ENCODE measurements around the gene GSG1L. TPM values are rescaled to one million over a fixed set of nuclear protein-coding genes. Genes with fewer than 3 reads are reported as not detected.

GSG1L gene
- total RNA-seq, 3 donors from 2014 or later: not detected

DNA sequence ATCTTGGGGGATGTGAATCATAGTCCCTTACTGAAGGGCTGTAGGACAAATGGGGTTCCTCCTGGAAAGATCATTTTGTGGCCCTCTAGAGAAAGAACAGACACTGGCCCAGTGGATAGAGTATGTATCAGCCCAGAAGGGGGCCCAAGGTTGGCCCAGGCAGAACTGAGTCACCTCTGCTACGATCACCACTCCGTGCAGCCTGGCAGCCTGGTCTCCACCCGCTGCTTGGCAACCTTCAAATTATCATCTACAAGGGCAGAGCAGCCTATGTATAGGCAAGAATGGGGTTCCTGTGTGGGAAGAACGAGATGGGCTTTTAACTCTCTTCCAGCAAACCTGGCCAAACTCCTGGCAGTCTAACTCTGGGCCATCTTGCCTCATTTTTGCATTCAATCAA, 61.9 kb downstream of the GSG1L start:
- TF ChIP-seq POLR2AphosphoS5 (IDR thresholded peaks at IDR 0.05) (no peak), POLR2A (IDR thresholded peaks at IDR 0.05) (no peak)
- TF ChIP-seq, protein P1, sequence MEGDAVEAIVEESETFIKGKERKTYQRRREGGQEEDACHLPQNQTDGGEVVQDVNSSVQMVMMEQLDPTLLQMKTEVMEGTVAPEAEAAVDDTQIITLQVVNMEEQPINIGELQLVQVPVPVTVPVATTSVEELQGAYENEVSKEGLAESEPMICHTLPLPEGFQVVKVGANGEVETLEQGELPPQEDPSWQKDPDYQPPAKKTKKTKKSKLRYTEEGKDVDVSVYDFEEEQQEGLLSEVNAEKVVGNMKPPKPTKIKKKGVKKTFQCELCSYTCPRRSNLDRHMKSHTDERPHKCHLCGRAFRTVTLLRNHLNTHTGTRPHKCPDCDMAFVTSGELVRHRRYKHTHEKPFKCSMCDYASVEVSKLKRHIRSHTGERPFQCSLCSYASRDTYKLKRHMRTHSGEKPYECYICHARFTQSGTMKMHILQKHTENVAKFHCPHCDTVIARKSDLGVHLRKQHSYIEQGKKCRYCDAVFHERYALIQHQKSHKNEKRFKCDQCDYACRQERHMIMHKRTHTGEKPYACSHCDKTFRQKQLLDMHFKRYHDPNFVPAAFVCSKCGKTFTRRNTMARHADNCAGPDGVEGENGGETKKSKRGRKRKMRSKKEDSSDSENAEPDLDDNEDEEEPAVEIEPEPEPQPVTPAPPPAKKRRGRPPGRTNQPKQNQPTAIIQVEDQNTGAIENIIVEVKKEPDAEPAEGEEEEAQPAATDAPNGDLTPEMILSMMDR (IDR thresholded peaks at IDR 0.05): no peak
- no peak overlapping the region for H3K4me3 ChIP-seq
- intact Hi-C loops (cut with DNase I; ENCODE audit: low total_unique reads): no loop called here
- H3K9me3 ChIP-seq: no peaks in the 10 kb centered on the region
- no peaks in the 10 kb centered on the region for H3K36me3 ChIP-seq
- no peak for DNase-seq (ENCODE audit: low spot score in 2 of 2)
- H3K27ac ChIP-seq: no peak overlapping the region
- H3K27me3 ChIP-seq: no peaks in the 10 kb centered on the region
- no peaks in the 10 kb centered on the region for H3K4me1 ChIP-seq

- TF ChIP-seq, protein P1 (IDR thresholded peaks at IDR 0.05): no peak
- TF ChIP-seq POLR2AphosphoS5 (IDR thresholded peaks at IDR 0.05) (no peak), POLR2A (IDR thresholded peaks at IDR 0.05) (no peak)
- Histone ChIP-seq H3K4me1 (no peaks in the 10 kb centered on the region), H3K27me3 (no peaks in the 10 kb centered on the region), H3K36me3 (no peaks in the 10 kb centered on the region), H3K27ac (no peak overlapping the region), H3K4me3 (no peak overlapping the region), H3K9me3 (no peaks in the 10 kb centered on the region)
- no peak for DNase-seq (ENCODE audit: low spot score in 2 of 2)
- intact Hi-C loops (cut with DNase I; ENCODE audit: low total_unique reads): no loop called here
These were observed 62.3 kb downstream of the GSG1L start for GRCh38 chr16:28001184-28001583.

- Histone ChIP-seq H3K9me3 (no peaks in the 10 kb centered on the region), H3K27ac (no peak overlapping the region), H3K4me3 (no peak overlapping the region), H3K4me1 (no peaks in the 10 kb centered on the region), H3K27me3 (no peaks in the 10 kb centered on the region), H3K36me3 (no peaks in the 10 kb centered on the region)
- TF ChIP-seq, protein P1 (IDR thresholded peaks at IDR 0.05): no peak
- TF ChIP-seq POLR2A (IDR thresholded peaks at IDR 0.05) (no peak), POLR2AphosphoS5 (IDR thresholded peaks at IDR 0.05) (no peak)
- DNase-seq (ENCODE audit: low spot score in 2 of 2): no peak
- intact Hi-C loops (cut with DNase I; ENCODE audit: low total_unique reads): no loop called here
These were observed 63.0 kb downstream of the GSG1L start for GRCh38 chr16:28000314-28001169.

GRCh38 chr16:27999687-28000086, 63.8 kb downstream of the GSG1L start:
- Histone ChIP-seq H3K27ac (no peak overlapping the region), H3K9me3 (no peaks in the 10 kb centered on the region), H3K36me3 (no peaks in the 10 kb centered on the region), H3K4me3 (no peak overlapping the region), H3K27me3 (no peaks in the 10 kb centered on the region), H3K4me1 (no peaks in the 10 kb centered on the region)
- intact Hi-C loops (cut with DNase I; ENCODE audit: low total_unique reads): no loop called here
- TF ChIP-seq POLR2AphosphoS5 (IDR thresholded peaks at IDR 0.05) (no peak), POLR2A (IDR thresholded peaks at IDR 0.05) (no peak)
- TF ChIP-seq, protein P1 (IDR thresholded peaks at IDR 0.05): no peak
- DNase-seq (ENCODE audit: low spot score in 2 of 2): no peak

GRCh38 chr16:27995378-27995777, 68.1 kb downstream of the GSG1L start:
- H3K4me1 ChIP-seq: no peaks in the 10 kb centered on the region
- no peaks in the 10 kb centered on the region for H3K36me3 ChIP-seq
- no peaks in the 10 kb centered on the region for H3K27me3 ChIP-seq
- no peak for DNase-seq (ENCODE audit: low spot score in 2 of 2)
- TF ChIP-seq POLR2A (IDR thresholded peaks at IDR 0.05) (no peak), POLR2AphosphoS5 (IDR thresholded peaks at IDR 0.05) (no peak)
- TF ChIP-seq, protein P1 (IDR thresholded peaks at IDR 0.05): no peak
- H3K27ac ChIP-seq: no peak overlapping the region
- intact Hi-C loops (cut with DNase I; ENCODE audit: low total_unique reads): no loop called here
- no peak overlapping the region for H3K4me3 ChIP-seq
- peaks cover 0 to 14% of the 10 kb centered on the region in 2 donors for H3K9me3 ChIP-seq
